GM12878 (cell line): Measurements from ENCODE around the gene S100A2. TPM values are rescaled to one million over a fixed set of nuclear protein-coding genes. Genes with fewer than 3 reads are reported as not detected.
A peak's percentile ranks its signal among the peaks of the same experiment; 100 is the strongest.

Experiments
- BCL3 ChIP-seq: IDR thresholded peaks from 2 replicates; pipeline ENCODE4 v1.6.1; 2011; ENCODE audit warnings: borderline replicate concordance, low read depth, mild to moderate bottlenecking, moderate library complexity, low read length; ENCODE audit not compliant: insufficient read depth, poor library complexity, severe bottlenecking
- CHD2 ChIP-seq: IDR thresholded peaks from 2 replicates; pipeline ENCODE4 v1.6.1; 2011; ENCODE audit warnings: low read depth, low read length, improper control_type of control experiment, borderline replicate concordance
- CREB1 ChIP-seq: IDR thresholded peaks from 2 replicates; pipeline ENCODE4 v1.6.1; 2012; ENCODE audit warnings: low read depth, mild to moderate bottlenecking, inconsistent platforms
- EED ChIP-seq: sonication (generic); IDR thresholded peaks from 2 replicates; pipeline ENCODE4 v1.6.1; 2016; ENCODE audit warnings: antibody characterized with exemption, low read depth
- ELK1 ChIP-seq: IDR thresholded peaks from 2 replicates; pipeline ENCODE4 v1.6.1; 2012; ENCODE audit warnings: low read depth, low read length, improper control_type of control experiment
- ETV6 ChIP-seq, 2 experiments: fragments of 450-650 bp in 1 of 2; IDR thresholded peaks in 1 of 2; conservative IDR thresholded peaks in 1 of 2; 2 replicates each; pipeline ENCODE4 v1.6.1; 2014; ENCODE audit warnings: antibody characterized with exemption in 1 of 2, borderline replicate concordance in 1 of 2, low read depth in 1 of 2, mild to moderate bottlenecking in 1 of 2, moderate library complexity in 1 of 2
- IRF4 ChIP-seq: IDR thresholded peaks from 2 replicates; pipeline ENCODE4 v1.6.1; 2011; ENCODE audit warnings: low read depth, low read length
- LARP7 ChIP-seq: fragments of 450-650 bp; IDR thresholded peaks from 2 replicates; pipeline ENCODE4 v1.6.1; 2017; ENCODE audit warnings: mild to moderate bottlenecking
- MEF2B ChIP-seq: fragments of 450-650 bp; IDR thresholded peaks from 2 replicates; pipeline ENCODE4 v1.6.1; 2018; ENCODE audit warnings: mild to moderate bottlenecking, moderate library complexity; ENCODE audit not compliant: partially characterized antibody, poor library complexity, severe bottlenecking
- MTA2 ChIP-seq: fragments of 450-650 bp; IDR thresholded peaks from 2 replicates; pipeline ENCODE4 v1.6.1; 2016; ENCODE audit warnings: low read depth, mild to moderate bottlenecking, moderate library complexity
- MXI1 ChIP-seq: fragments of 150-350 bp; IDR thresholded peaks from 2 replicates; pipeline ENCODE4 v1.6.1; 2011; ENCODE audit warnings: low read depth, mild to moderate bottlenecking, inconsistent platforms, low read length, improper control_type of control experiment
- NR2F1 ChIP-seq: fragments of 450-650 bp; conservative IDR thresholded peaks from 2 replicates; pipeline ENCODE4 v1.6.1; 2017; ENCODE audit warnings: mild to moderate bottlenecking
- POLR2AphosphoS5 ChIP-seq: IDR thresholded peaks from 2 replicates; pipeline ENCODE4 v1.6.1; 2011; ENCODE audit warnings: mild to moderate bottlenecking, low read length, inconsistent platforms
- POU2F2 ChIP-seq: IDR thresholded peaks from 3 replicates; pipeline ENCODE4 v1.6.1; 2011; ENCODE audit warnings: low read depth, mild to moderate bottlenecking, low read length, borderline replicate concordance
- PRDM15 ChIP-seq: fragments of 450-650 bp; formaldehyde crosslinking; IDR thresholded peaks from 2 replicates; pipeline ENCODE4 v1.4.0; 2020; ENCODE audit warnings: mild to moderate bottlenecking, moderate library complexity
- RFX5 ChIP-seq: IDR thresholded peaks from 2 replicates; pipeline ENCODE4 v1.6.1; 2011; ENCODE audit warnings: low read depth, low read length, improper control_type of control experiment
- STAT3 ChIP-seq: IDR thresholded peaks from 2 replicates; pipeline ENCODE4 v1.6.1; 2011; ENCODE audit warnings: low read depth, low read length, improper control_type of control experiment
- ZBTB11 ChIP-seq: fragments of 450-650 bp; formaldehyde crosslinking; IDR thresholded peaks from 2 replicates; pipeline ENCODE4 v1.5.0; 2022; ENCODE audit warnings: mild to moderate bottlenecking, missing genetic modification characterization
- ZNF217 ChIP-seq: fragments of 450-650 bp; IDR thresholded peaks from 2 replicates; pipeline ENCODE4 v1.6.1; 2017; ENCODE audit warnings: antibody characterized with exemption, mild to moderate bottlenecking
- ZNF622 ChIP-seq: fragments of 450-650 bp; IDR thresholded peaks from 2 replicates; pipeline ENCODE4 v1.6.1; 2017; ENCODE audit warnings: mild to moderate bottlenecking, inconsistent platforms
- polyA plus RNA-seq, 11 experiments: library from polyadenylated mRNA; depleted of rRNA in 4 of 11; unstranded in 6 of 11; stranded (reverse) in 5 of 11; fragments of >200 nt; fragmentation: Nextera tagmentation in 4 of 11; fragmentation: Illumina TruSeq in 1 of 11; extraction: Ambion mirVana in 4 of 11; extraction: Trizol in 1 of 11; gene quantifications; 1 replicate in 1 of 11; 2 replicates in 10 of 11; pipeline versions ENCODE4 v1.2.1 to v1.2.3, GENCODE V29; 2011 to 2016; ENCODE audit warnings: inconsistent platforms in 2 of 11, missing spikeins in 2 of 11, low read depth in 1 of 11
- total RNA-seq, 4 experiments: library from RNA; depleted of rRNA in 3 of 4; stranded (reverse); fragments of >200 nt in 3 of 4; fragmentation: Illumina TruSeq in 1 of 4; extraction: Trizol in 1 of 4; gene quantifications; 2 replicates each; pipeline versions ENCODE4 v1.2.1 to v1.2.3, GENCODE V29; 2013 to 2021

Gene S100A2
- total and polyA plus RNA-seq, 10 of the 15 experiments (the other 5 are each of a cell fraction or from before 2014, with no cell fraction given) = 0.11 to 1.5 (median 0.59) TPM; not detected in 2

GRCh38 chr1:153598309-153599172 is 32.9 kb upstream of the S100A2 start (continued):
- TF ChIP-seq MXI1 = no peak
- peak; percentile 38; the same call in 1 of the 2 replicates for TF ChIP-seq NR2F1
- TF ChIP-seq CHD2 = peak; percentile 37; the same call in 1 of the 2 replicates
- 0 out of 2 replicates have a peak, but pooled peaks have one; percentile 48 for TF ChIP-seq LARP7
- peak; percentile 78 for TF ChIP-seq CREB1
- no peak for TF ChIP-seq ZNF217
- no peak for TF ChIP-seq ZBTB11 (CRISPR knock-in tag)
- peak; percentile 59; the same call in 1 of the 2 replicates for TF ChIP-seq EED
- no peak for TF ChIP-seq PRDM15 (CRISPR knock-in tag)
- TF ChIP-seq ZNF622 = no peak
- peak; percentile 71 for TF ChIP-seq POLR2AphosphoS5
- TF ChIP-seq STAT3 = no peak
- peak in 1 of 2 experiments; percentile 53; a peak in 1 of 4 replicates for TF ChIP-seq ETV6 (conservative IDR thresholded peaks at IDR 0.05 in 1 of 2, IDR thresholded peaks at IDR 0.05 in 1 of 2; ENCODE audit: borderline replicate concordance in 1 of 2, low read depth in 1 of 2)
- TF ChIP-seq RFX5 = peak; percentile 94
- TF ChIP-seq IRF4 = peak; percentile 83
- TF ChIP-seq MTA2 = peak; percentile 84
- TF ChIP-seq ELK1 = no peak
- TF ChIP-seq POU2F2 = peak; percentile 89
- TF ChIP-seq BCL3 = peak; percentile 62
- peak; percentile 59 for TF ChIP-seq MEF2B
